NB4 (cell line): ENCODE data around the gene BACH2.

Experiments used
- DNase-seq: peaks from one replicate; pipeline ENCODE4 v3.0.0; 2010; ENCODE audit warnings: low read depth
- H3K4me3 ChIP-seq: one replicate; pipeline ENCODE4 v1.5.1; 2011; ENCODE audit warnings: mild to moderate bottlenecking, low read depth, low read length, moderate library complexity
- MYC ChIP-seq: IDR thresholded peaks from 2 replicates; pipeline ENCODE4 v1.6.1; 2011; ENCODE audit warnings: low read depth, low read length
- POLR2A ChIP-seq: IDR thresholded peaks from 2 replicates; pipeline ENCODE4 v1.6.1; 2011; ENCODE audit warnings: mild to moderate bottlenecking; ENCODE audit not compliant: insufficient read length; ENCODE audit errors: extremely low read depth
- TF ChIP-seq, protein P1 (sequence below): IDR thresholded peaks from one replicate; pipeline ENCODE4 v1.5.1; 2012; ENCODE audit warnings: low read depth, low read length
- TF ChIP-seq, protein P2 (sequence below): IDR thresholded peaks from 2 replicates; pipeline ENCODE4 v1.6.1; 2011; ENCODE audit warnings: low read depth, low read length

Gene BACH2

DNA sequence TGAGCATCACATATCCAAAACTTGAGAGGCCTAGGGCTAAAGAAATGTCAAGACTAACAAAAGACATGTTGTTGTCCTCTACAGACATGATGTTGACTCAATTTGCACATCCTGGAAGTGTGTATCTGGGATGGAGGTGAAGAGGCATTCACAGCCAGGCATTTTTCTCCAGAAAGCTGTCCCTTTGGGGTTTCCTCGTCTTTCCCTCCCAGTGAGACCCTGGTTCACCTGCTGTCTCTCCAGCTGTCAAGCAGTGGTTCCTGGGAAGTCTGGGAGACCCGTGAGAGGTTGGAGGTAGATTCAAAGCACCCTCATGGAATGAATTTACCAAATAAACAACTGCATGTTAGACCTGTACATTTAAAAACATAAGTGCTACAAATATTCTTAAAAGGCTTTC is 32.1 kb downstream of the BACH2 start:
- no peak for DNase-seq
- TF ChIP-seq, protein P1, sequence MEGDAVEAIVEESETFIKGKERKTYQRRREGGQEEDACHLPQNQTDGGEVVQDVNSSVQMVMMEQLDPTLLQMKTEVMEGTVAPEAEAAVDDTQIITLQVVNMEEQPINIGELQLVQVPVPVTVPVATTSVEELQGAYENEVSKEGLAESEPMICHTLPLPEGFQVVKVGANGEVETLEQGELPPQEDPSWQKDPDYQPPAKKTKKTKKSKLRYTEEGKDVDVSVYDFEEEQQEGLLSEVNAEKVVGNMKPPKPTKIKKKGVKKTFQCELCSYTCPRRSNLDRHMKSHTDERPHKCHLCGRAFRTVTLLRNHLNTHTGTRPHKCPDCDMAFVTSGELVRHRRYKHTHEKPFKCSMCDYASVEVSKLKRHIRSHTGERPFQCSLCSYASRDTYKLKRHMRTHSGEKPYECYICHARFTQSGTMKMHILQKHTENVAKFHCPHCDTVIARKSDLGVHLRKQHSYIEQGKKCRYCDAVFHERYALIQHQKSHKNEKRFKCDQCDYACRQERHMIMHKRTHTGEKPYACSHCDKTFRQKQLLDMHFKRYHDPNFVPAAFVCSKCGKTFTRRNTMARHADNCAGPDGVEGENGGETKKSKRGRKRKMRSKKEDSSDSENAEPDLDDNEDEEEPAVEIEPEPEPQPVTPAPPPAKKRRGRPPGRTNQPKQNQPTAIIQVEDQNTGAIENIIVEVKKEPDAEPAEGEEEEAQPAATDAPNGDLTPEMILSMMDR, result no peak
- TF ChIP-seq, protein P2, sequence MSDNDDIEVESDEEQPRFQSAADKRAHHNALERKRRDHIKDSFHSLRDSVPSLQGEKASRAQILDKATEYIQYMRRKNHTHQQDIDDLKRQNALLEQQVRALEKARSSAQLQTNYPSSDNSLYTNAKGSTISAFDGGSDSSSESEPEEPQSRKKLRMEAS, result no peak
- no peak for TF ChIP-seq POLR2A
- TF ChIP-seq MYC, result no peak
- no peak overlapping the region for H3K4me3 ChIP-seq

DNA sequence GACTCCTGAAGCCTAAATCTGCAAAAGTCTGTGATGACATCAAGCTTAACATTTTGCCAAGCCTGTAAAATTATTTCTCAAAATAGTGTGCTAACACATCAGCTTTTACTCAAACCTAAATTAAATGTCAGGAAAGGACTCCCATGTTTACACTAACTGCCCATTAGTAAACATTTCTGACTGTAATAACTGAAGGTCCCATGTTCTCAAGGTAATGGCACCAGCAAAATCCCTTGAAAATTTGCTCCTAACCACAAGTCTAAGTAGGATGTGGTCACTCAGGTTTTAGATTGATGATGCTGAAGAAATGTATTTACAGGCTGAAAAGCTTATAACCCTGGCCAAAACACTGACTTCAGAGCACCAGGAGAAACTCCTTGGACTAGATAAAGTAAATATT is 33.0 kb downstream of the BACH2 start:
- H3K4me3 ChIP-seq, result no peak overlapping the region
- TF ChIP-seq, protein P1, result no peak
- TF ChIP-seq, protein P2, result no peak
- TF ChIP-seq POLR2A (no peak), MYC (no peak)
- no peak for DNase-seq

DNA sequence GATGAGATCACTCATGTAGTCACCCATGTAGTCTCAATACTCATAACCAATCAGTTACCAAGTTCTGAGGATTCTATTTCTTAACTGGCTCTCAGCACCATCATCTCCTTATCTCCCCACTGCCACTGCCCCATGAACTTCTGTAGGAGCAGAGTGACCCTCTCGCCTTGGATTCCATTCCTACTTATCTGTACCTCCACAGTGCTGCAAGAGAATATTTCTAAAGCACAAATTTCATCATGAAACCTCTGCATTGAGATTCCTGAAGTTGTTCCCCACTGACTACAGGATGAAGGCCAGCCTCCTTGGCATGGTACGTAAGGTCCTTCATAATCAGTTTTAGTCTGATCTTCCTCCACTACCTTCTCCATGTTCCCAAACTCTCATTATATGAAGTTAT is 34.8 kb downstream of the BACH2 start:
- TF ChIP-seq, protein P2, result no peak
- TF ChIP-seq MYC (no peak), POLR2A (no peak)
- TF ChIP-seq, protein P1, result no peak
- H3K4me3 ChIP-seq, result no peak overlapping the region
- no peak for DNase-seq

DNA sequence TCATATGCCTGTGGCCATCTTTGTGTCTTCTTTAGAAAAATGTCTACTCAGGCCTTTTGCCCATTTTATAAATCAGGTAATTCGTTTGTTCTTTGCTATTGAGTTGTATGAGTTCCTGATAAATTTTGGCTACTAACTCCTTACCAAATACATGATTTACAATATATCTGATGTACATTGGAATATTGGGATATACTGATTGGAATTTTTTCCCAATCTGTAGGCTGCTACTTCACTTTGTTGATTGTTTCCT is 39.2 kb downstream of the BACH2 start:
- no peak overlapping the region for H3K4me3 ChIP-seq
- TF ChIP-seq, protein P2, result no peak
- TF ChIP-seq POLR2A (no peak), MYC (no peak)
- TF ChIP-seq, protein P1, result no peak
- DNase-seq, result no peak

DNA sequence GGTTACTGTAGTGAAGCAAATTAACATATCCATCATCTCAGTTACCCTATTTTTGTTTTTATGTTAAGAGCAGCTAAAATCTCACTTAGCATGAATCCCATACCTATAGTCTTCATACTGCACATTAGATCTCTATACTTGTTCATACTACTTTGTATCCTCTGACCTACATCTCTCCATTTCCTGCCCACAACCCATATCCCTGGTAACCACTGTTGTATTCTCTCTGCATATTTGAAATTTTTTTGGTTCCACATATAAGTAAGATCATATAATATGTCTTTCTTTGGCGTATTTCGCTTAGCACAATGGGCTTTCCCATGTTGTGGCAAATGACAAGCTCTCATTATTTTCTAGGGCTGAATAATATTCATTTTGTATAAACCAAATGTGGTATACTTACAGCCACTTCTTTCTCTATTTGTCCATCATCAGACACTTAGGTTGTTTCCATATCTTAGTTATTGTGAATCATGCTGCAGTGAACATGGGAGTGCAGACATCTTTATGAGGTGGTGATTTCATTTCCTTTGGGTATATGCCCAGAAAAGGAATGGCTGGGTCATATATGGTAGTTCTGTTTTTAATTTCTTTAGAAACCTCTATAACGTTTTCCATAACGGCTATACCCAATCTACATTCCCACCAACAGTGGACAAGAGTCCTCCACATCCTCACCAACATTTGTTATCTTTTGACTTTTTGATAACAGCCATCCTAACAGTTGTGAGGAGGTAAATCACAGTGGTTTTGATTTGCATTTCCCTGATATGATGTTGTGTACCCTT is 39.8 kb downstream of the BACH2 start:
- DNase-seq, result no peak
- H3K4me3 ChIP-seq, result no peak overlapping the region
- TF ChIP-seq, protein P2, result no peak
- no peak for TF ChIP-seq POLR2A
- no peak for TF ChIP-seq MYC
- TF ChIP-seq, protein P1, result no peak

DNA sequence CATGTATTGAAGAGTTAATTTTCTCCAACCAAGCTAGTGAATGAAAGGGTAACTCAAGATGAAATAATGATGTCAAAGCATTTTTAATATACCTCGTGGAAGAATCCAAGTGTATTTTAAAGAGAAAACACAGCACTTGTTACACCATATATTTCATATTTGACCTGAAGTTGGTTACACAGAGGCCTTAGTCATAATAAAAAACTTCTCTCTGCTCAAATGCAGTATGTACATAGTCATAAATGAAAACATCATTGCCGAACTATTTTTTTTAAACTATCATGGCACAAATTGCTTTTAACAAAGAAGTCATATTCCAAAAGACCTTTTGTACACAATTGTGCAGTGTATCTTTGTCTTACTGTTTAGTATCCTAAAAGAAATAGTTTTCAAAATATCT is 43.0 kb downstream of the BACH2 start:
- TF ChIP-seq, protein P1, result no peak
- TF ChIP-seq MYC, result no peak
- TF ChIP-seq POLR2A, result no peak
- TF ChIP-seq, protein P2, result no peak
- DNase-seq, result no peak
- no peak overlapping the region for H3K4me3 ChIP-seq
